Measurements from ENCODE around the gene DAPK1.

The DAPK1 gene

DNA sequence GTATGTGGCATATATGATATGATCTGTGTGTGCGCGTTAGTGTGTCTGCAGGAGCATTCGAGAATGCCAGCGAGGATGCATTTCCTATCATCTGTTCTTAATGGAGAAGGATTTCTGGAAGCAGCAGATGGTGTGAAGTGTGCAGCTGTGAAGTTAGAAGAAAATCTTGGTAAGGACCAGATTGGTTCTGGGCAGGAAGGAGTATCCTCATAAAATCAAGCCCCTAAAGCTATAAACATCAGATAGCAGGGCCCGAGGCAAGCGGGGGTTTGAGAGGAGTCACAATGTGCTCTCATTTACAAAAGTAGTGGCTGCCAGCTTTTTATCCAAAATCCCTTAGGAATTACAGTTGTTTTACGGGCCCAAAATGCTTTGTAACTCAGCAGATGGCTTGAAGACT, 40.0 kb downstream of the DAPK1 start:
- H4K8ac ChIP-seq (ENCODE audit: low read depth, low read length) = no peak overlapping the region
- DNase-seq = no peak
- peak overlapping the region; percentile 61 for H3K23ac ChIP-seq (ENCODE audit: low read length)
- no peak overlapping the region for H3K18ac ChIP-seq (ENCODE audit: low read length)
- no peak overlapping the region for H3K4ac ChIP-seq (ENCODE audit: low read depth, low read length)
- H3K4me2 ChIP-seq (ENCODE audit: low read length) = no peak overlapping the region
- H3K79me1 ChIP-seq (ENCODE audit: low read length) = no peaks in the 10 kb centered on the region
- H3K79me2 ChIP-seq (ENCODE audit: control insufficient read depth, insufficient read depth, low read length, poor library complexity) = peaks cover 1% of the 10 kb centered on the region
- no peaks in the 10 kb centered on the region for H3K27me3 ChIP-seq (ENCODE audit: insufficient read depth, low read length)
- no peak overlapping the region for H2BK120ac ChIP-seq (ENCODE audit: insufficient read depth, low read length, poor library complexity)
- H3K4me1 ChIP-seq (ENCODE audit: control insufficient read depth in 1 of 2, insufficient read depth in 2 of 2, low read length in 2 of 2) = peaks cover 0 to 4% of the 10 kb centered on the region in 2 experiments
- H3K9ac ChIP-seq (ENCODE audit: low read length) = no peak overlapping the region
- H3K9me3 ChIP-seq (ENCODE audit: insufficient read depth, low read depth, low read length) = no peaks in the 10 kb centered on the region
- no peak overlapping the region for H4K12ac ChIP-seq (ENCODE audit: low read depth, low read length)
- no peak overlapping the region for H4K91ac ChIP-seq (ENCODE audit: low read depth, low read length)
- WGBS (ENCODE audit: extremely low coverage, insufficient coverage, insufficient read length) = no CpG with 5 or more reads among the region's 7 CpGs
- no peak overlapping the region for H2BK12ac ChIP-seq (ENCODE audit: low read length)
- no peak overlapping the region for H2BK5ac ChIP-seq (ENCODE audit: low read depth, low read length, poor library complexity)
- H3K14ac ChIP-seq (ENCODE audit: low read length) = no peak overlapping the region
- no peak overlapping the region for H3K27ac ChIP-seq (ENCODE audit: low read depth, low read length)
- H3K36me3 ChIP-seq (ENCODE audit: control insufficient read depth in 1 of 2, insufficient read depth in 2 of 2, low read length in 2 of 2) = peaks cover 3 to 5% of the 10 kb centered on the region in 2 experiments
- H2AFZ ChIP-seq (ENCODE audit: insufficient read depth, low read length, poor library complexity) = no peak overlapping the region
- no peak overlapping the region for H3K4me3 ChIP-seq (ENCODE audit: low read depth, low read length)
- H2AK5ac ChIP-seq (ENCODE audit: low read length) = no peak overlapping the region

DNA sequence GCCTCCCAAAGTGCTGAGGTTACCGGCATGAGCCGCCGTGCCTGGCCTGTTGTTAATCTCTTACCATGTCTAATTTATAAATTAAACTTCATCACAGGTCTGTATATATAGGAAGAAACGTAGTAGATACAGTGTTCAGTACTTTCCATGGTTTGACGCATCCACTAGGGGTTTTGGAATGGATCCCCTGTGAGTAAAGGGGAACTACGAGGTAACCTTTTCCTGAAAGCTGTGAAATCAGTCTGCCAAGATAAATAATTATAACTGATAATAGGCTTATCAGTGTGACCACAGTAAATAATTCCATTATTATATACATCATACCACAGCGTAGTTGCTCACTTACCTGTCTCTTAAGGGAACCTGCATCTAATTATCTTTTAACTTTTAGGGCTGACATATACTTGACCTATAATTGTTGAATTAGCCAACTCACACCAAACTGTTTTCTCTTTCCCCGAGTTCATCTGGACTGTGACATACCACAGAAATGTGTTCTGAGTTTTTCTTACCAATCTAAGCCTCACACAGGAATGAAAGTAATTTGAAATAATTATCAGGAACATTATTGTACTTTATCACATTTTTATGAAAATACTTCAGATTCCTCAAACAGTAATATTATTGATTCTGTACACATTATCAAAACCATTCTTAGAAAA, 42.9 kb downstream of the DAPK1 start:
- Histone ChIP-seq H2AFZ (ENCODE audit: insufficient read depth, low read length, poor library complexity) (no peak overlapping the region), H4K8ac (ENCODE audit: low read depth, low read length) (no peak overlapping the region), H3K14ac (ENCODE audit: low read length) (no peak overlapping the region), H3K9me3 (ENCODE audit: insufficient read depth, low read depth, low read length) (no peaks in the 10 kb centered on the region), H3K27ac (ENCODE audit: low read depth, low read length) (no peak overlapping the region), H2BK120ac (ENCODE audit: insufficient read depth, low read length, poor library complexity) (no peak overlapping the region), H3K9ac (ENCODE audit: low read length) (no peak overlapping the region), H3K79me2 (ENCODE audit: control insufficient read depth, insufficient read depth, low read length, poor library complexity) (peaks cover 1% of the 10 kb centered on the region), H3K79me1 (ENCODE audit: low read length) (no peaks in the 10 kb centered on the region), H3K4ac (ENCODE audit: low read depth, low read length) (no peak overlapping the region), H4K12ac (ENCODE audit: low read depth, low read length) (no peak overlapping the region), H2BK5ac (ENCODE audit: low read depth, low read length, poor library complexity) (no peak overlapping the region), H3K4me3 (ENCODE audit: low read depth, low read length) (no peak overlapping the region), H3K4me1 (ENCODE audit: control insufficient read depth in 1 of 2, insufficient read depth in 2 of 2, low read length in 2 of 2) (peaks cover 0 to 2% of the 10 kb centered on the region in 2 experiments), H2BK12ac (ENCODE audit: low read length) (no peak overlapping the region), H3K23ac (ENCODE audit: low read length) (no peak overlapping the region), H3K27me3 (ENCODE audit: insufficient read depth, low read length) (no peaks in the 10 kb centered on the region), H3K18ac (ENCODE audit: low read length) (no peak overlapping the region), H3K36me3 (ENCODE audit: control insufficient read depth in 1 of 2, insufficient read depth in 2 of 2, low read length in 2 of 2) (peaks cover 3 to 5% of the 10 kb centered on the region in 2 experiments), H4K91ac (ENCODE audit: low read depth, low read length) (no peak overlapping the region), H2AK5ac (ENCODE audit: low read length) (no peak overlapping the region), H3K4me2 (ENCODE audit: low read length) (no peak overlapping the region)
- DNase-seq = no peak
- WGBS (ENCODE audit: extremely low coverage, insufficient coverage, insufficient read length) = no CpG with 5 or more reads among the region's 8 CpGs

DNA sequence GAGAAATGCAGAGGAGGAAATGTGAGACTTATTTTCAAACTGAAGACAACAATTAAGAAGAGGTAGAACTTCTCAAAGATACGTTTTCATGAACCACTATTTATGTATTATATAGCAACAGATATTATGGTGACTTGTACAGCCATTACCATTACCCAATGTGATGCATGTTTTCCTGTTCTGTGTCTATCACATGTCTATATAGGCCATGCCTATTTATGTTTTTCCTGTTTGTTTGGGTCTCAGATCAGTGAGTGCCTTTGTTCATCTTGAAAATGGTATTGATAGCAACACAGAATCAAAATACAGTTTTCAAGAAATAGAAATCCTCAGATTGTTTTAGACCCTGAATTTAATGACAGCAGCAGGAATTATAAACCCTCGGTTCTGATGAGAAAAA, 44.0 kb downstream of the DAPK1 start:
- no peak overlapping the region for H3K9ac ChIP-seq (ENCODE audit: low read length)
- no peak overlapping the region for H3K14ac ChIP-seq (ENCODE audit: low read length)
- H3K79me1 ChIP-seq (ENCODE audit: low read length) = peaks cover 3% of the 10 kb centered on the region
- WGBS (ENCODE audit: extremely low coverage, insufficient coverage, insufficient read length) = no CpG with 5 or more reads among the region's 2 CpGs
- no peak overlapping the region for H4K12ac ChIP-seq (ENCODE audit: low read depth, low read length)
- no peak overlapping the region for H3K4me2 ChIP-seq (ENCODE audit: low read length)
- H3K4me3 ChIP-seq (ENCODE audit: low read depth, low read length) = no peak overlapping the region
- no peaks in the 10 kb centered on the region for H3K27me3 ChIP-seq (ENCODE audit: insufficient read depth, low read length)
- no peak overlapping the region for H2BK5ac ChIP-seq (ENCODE audit: low read depth, low read length, poor library complexity)
- peaks cover 3 to 5% of the 10 kb centered on the region in 2 experiments for H3K36me3 ChIP-seq (ENCODE audit: control insufficient read depth in 1 of 2, insufficient read depth in 2 of 2, low read length in 2 of 2)
- peaks cover 2 to 5% of the 10 kb centered on the region in 2 experiments for H3K4me1 ChIP-seq (ENCODE audit: control insufficient read depth in 1 of 2, insufficient read depth in 2 of 2, low read length in 2 of 2)
- H2BK12ac ChIP-seq (ENCODE audit: low read length) = no peak overlapping the region
- H2BK120ac ChIP-seq (ENCODE audit: insufficient read depth, low read length, poor library complexity) = no peak overlapping the region
- H4K91ac ChIP-seq (ENCODE audit: low read depth, low read length) = no peak overlapping the region
- no peak overlapping the region for H4K8ac ChIP-seq (ENCODE audit: low read depth, low read length)
- H3K9me3 ChIP-seq (ENCODE audit: insufficient read depth, low read depth, low read length) = no peaks in the 10 kb centered on the region
- H3K27ac ChIP-seq (ENCODE audit: low read depth, low read length) = no peak overlapping the region
- no peaks in the 10 kb centered on the region for H3K79me2 ChIP-seq (ENCODE audit: control insufficient read depth, insufficient read depth, low read length, poor library complexity)
- H3K4ac ChIP-seq (ENCODE audit: low read depth, low read length) = no peak overlapping the region
- no peak overlapping the region for H3K23ac ChIP-seq (ENCODE audit: low read length)
- H3K18ac ChIP-seq (ENCODE audit: low read length) = no peak overlapping the region
- H2AK5ac ChIP-seq (ENCODE audit: low read length) = no peak overlapping the region
- H2AFZ ChIP-seq (ENCODE audit: insufficient read depth, low read length, poor library complexity) = no peak overlapping the region
- DNase-seq = no peak

DNA sequence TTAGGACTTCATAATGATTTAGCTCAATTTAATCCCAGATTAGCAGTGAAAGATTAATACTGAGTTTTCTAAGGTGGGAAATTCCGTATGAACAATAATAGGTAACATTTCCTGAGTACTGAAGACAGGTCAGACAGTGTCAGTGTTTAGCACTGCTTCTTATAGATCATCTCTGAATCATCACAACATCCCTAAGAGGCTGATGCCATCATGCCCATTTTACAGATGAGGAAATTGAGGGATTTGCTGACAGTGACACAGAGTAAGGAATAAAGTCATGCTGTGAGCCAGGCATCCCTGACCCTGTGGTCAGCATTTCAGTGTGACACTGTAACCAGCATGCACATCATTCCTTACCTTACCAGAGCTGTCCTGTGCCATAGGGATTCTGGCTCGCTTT, 44.5 kb downstream of the DAPK1 start:
- Histone ChIP-seq H4K12ac (ENCODE audit: low read depth, low read length) (no peak overlapping the region), H3K14ac (ENCODE audit: low read length) (no peak overlapping the region), H4K91ac (ENCODE audit: low read depth, low read length) (no peak overlapping the region), H3K9ac (ENCODE audit: low read length) (no peak overlapping the region), H2BK12ac (ENCODE audit: low read length) (no peak overlapping the region), H3K36me3 (ENCODE audit: control insufficient read depth in 1 of 2, insufficient read depth in 2 of 2, low read length in 2 of 2) (peaks cover 3 to 5% of the 10 kb centered on the region in 2 experiments), H3K4ac (ENCODE audit: low read depth, low read length) (no peak overlapping the region), H3K4me2 (ENCODE audit: low read length) (no peak overlapping the region), H3K18ac (ENCODE audit: low read length) (no peak overlapping the region), H3K4me3 (ENCODE audit: low read depth, low read length) (no peak overlapping the region), H2BK120ac (ENCODE audit: insufficient read depth, low read length, poor library complexity) (no peak overlapping the region), H3K4me1 (ENCODE audit: control insufficient read depth in 1 of 2, insufficient read depth in 2 of 2, low read length in 2 of 2) (peaks cover 2 to 5% of the 10 kb centered on the region in 2 experiments), H4K8ac (ENCODE audit: low read depth, low read length) (no peak overlapping the region), H2BK5ac (ENCODE audit: low read depth, low read length, poor library complexity) (no peak overlapping the region), H3K79me2 (ENCODE audit: control insufficient read depth, insufficient read depth, low read length, poor library complexity) (no peaks in the 10 kb centered on the region), H3K27ac (ENCODE audit: low read depth, low read length) (no peak overlapping the region), H2AK5ac (ENCODE audit: low read length) (no peak overlapping the region), H3K23ac (ENCODE audit: low read length) (no peak overlapping the region), H3K9me3 (ENCODE audit: insufficient read depth, low read depth, low read length) (no peaks in the 10 kb centered on the region), H2AFZ (ENCODE audit: insufficient read depth, low read length, poor library complexity) (no peak overlapping the region), H3K27me3 (ENCODE audit: insufficient read depth, low read length) (no peaks in the 10 kb centered on the region), H3K79me1 (ENCODE audit: low read length) (peaks cover 3% of the 10 kb centered on the region)
- WGBS (ENCODE audit: extremely low coverage, insufficient coverage, insufficient read length) = no CpG with 5 or more reads among the region's 2 CpGs
- peak in 1 of 2 donors; percentile 41 for DNase-seq

All from trophoblast cell (in vitro differentiated cells and primary cell).